ENCODE measurements around the gene CFAP46. TPM values are rescaled to one million over a fixed set of nuclear protein-coding genes. Genes with fewer than 3 reads are reported as not detected.

CFAP46 gene
- total RNA-seq, 2 experiments from 2014 or later = not detected

DNA sequence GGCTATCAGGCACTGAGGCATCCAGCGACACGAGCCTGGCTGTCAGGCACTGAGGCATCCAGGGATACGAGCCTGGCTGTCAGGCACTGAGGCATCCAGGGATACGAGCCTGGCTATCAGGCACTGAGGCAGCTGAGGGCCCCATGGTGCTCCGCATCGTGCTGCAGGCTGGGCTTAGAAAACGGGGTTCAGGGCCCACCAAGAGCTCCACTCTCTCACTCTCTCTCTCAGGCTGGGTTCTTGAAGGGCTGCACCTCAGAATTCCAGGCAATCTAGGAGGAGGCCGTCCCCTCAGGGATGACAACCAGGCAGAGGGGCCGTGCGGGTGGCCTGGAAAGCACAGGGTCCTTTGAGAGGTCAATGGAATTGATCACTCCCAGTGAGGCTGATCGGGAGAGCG, 69.0 kb downstream of the CFAP46 start:
- ChIA-PET CTCF (no interaction called here), POLR2A (no interaction called here)
- peaks cover 0 to 26% of the 10 kb centered on the region in 2 experiments for H3K9me3 ChIP-seq (ENCODE audit: control insufficient read depth in 1 of 2, insufficient read depth in 1 of 2, low read length in 2 of 2)
- no peak overlapping the region for H3K4me3 Mint-ChIP-seq
- no peak overlapping the region for H3K27ac Mint-ChIP-seq
- H3K36me3 ChIP-seq (ENCODE audit: insufficient read depth, low read length) = no peaks in the 10 kb centered on the region
- no peaks in the 10 kb centered on the region for H3K36me3 Mint-ChIP-seq (ENCODE audit: low read depth)
- TF ChIP-seq CTCF (IDR thresholded peaks at IDR 0.05) = no peak
- no peaks in the 10 kb centered on the region for H3K4me1 Mint-ChIP-seq (ENCODE audit: low read depth)
- ATAC-seq (ENCODE audit: poor library complexity) = no peak
- intact Hi-C loops (cut with DNase I, micrococcal nuclease) = no loop called here
- no peaks in the 10 kb centered on the region for H3K4me1 ChIP-seq (ENCODE audit: insufficient read depth, low read length)
- H3K27me3 ChIP-seq (ENCODE audit: control insufficient read depth in 1 of 2, insufficient read depth in 2 of 2, low read length in 2 of 2) = no peaks in the 10 kb centered on the region
- no peak overlapping the region for H3K27ac ChIP-seq (ENCODE audit: low read depth in 1 of 2, low read length in 2 of 2)
- DNase-seq = peak in 1 of 14 experiments; percentile 24
- peaks cover 30% of the 10 kb centered on the region for H3K27me3 Mint-ChIP-seq
- no peak overlapping the region for H3K4me3 ChIP-seq (ENCODE audit: low read length)
- H3K9me3 Mint-ChIP-seq = peaks cover 4% of the 10 kb centered on the region

- H3K9me3 Mint-ChIP-seq = peaks cover 4% of the 10 kb centered on the region
- H3K27me3 ChIP-seq (ENCODE audit: control insufficient read depth in 1 of 2, insufficient read depth in 2 of 2, low read length in 2 of 2) = no peaks in the 10 kb centered on the region
- peaks cover 29% of the 10 kb centered on the region for H3K27me3 Mint-ChIP-seq
- no peaks in the 10 kb centered on the region for H3K4me1 Mint-ChIP-seq (ENCODE audit: low read depth)
- intact Hi-C loops (cut with DNase I, micrococcal nuclease) = no loop called here
- DNase-seq = peak in 1 of 14 experiments; percentile 12
- no peak for ATAC-seq (ENCODE audit: poor library complexity)
- no peaks in the 10 kb centered on the region for H3K4me1 ChIP-seq (ENCODE audit: insufficient read depth, low read length)
- H3K36me3 Mint-ChIP-seq (ENCODE audit: low read depth) = no peaks in the 10 kb centered on the region
- H3K36me3 ChIP-seq (ENCODE audit: insufficient read depth, low read length) = no peaks in the 10 kb centered on the region
- H3K9me3 ChIP-seq (ENCODE audit: control insufficient read depth in 1 of 2, insufficient read depth in 1 of 2, low read length in 2 of 2) = peaks cover 0 to 26% of the 10 kb centered on the region in 2 experiments
- POLR2A ChIA-PET = no interaction called here
- no peak overlapping the region for H3K4me3 ChIP-seq (ENCODE audit: low read length)
- no peak overlapping the region for H3K27ac Mint-ChIP-seq
- no peak overlapping the region for H3K27ac ChIP-seq (ENCODE audit: low read depth in 1 of 2, low read length in 2 of 2)
- no peak for TF ChIP-seq CTCF (IDR thresholded peaks at IDR 0.05)
- H3K4me3 Mint-ChIP-seq = no peak overlapping the region
- CTCF ChIA-PET = no interaction called here
Observed at GRCh38 chr10:132872658-132873057, 69.7 kb downstream of the CFAP46 start.

GRCh38 chr10:132870426-132870825, 71.9 kb downstream of the CFAP46 start:
- intact Hi-C loops (cut with DNase I, micrococcal nuclease) = no loop called here
- Mint-ChIP-seq H3K27me3 (peaks cover 15% of the 10 kb centered on the region), H3K4me3 (no peak overlapping the region), H3K36me3 (ENCODE audit: low read depth) (no peaks in the 10 kb centered on the region), H3K4me1 (ENCODE audit: low read depth) (no peaks in the 10 kb centered on the region), H3K9me3 (peaks cover 4% of the 10 kb centered on the region), H3K27ac (no peak overlapping the region)
- H3K27ac ChIP-seq (ENCODE audit: low read depth in 1 of 2, low read length in 2 of 2) = no peak overlapping the region
- TF ChIP-seq CTCF (IDR thresholded peaks at IDR 0.05) = no peak
- POLR2A ChIA-PET = no interaction called here
- peaks cover 0 to 17% of the 10 kb centered on the region in 2 experiments for H3K9me3 ChIP-seq (ENCODE audit: control insufficient read depth in 1 of 2, insufficient read depth in 1 of 2, low read length in 2 of 2)
- CTCF ChIA-PET = no interaction called here
- H3K36me3 ChIP-seq (ENCODE audit: insufficient read depth, low read length) = no peaks in the 10 kb centered on the region
- no peaks in the 10 kb centered on the region for H3K4me1 ChIP-seq (ENCODE audit: insufficient read depth, low read length)
- ATAC-seq (ENCODE audit: poor library complexity) (no peak), DNase-seq (peak in 1 of 14 experiments; percentile 2)
- H3K4me3 ChIP-seq (ENCODE audit: low read length) = no peak overlapping the region
- H3K27me3 ChIP-seq (ENCODE audit: control insufficient read depth in 1 of 2, insufficient read depth in 2 of 2, low read length in 2 of 2) = no peaks in the 10 kb centered on the region
